Loucy (cell line): Measurements from ENCODE around the gene KRT12.

Source experiments
- H2AFZ ChIP-seq: fragments of 200-600 bp; sonication (generic); 2 replicates; pipeline ENCODE4 v1.6.0; 2016; ENCODE audit warnings: antibody characterized with exemption, mild to moderate bottlenecking, low read length, moderate library complexity
- H3F3A ChIP-seq: fragments of 200-600 bp; 2 replicates; pipeline ENCODE4 v1.6.0; 2016; ENCODE audit warnings: antibody characterized with exemption, low read depth, mild to moderate bottlenecking
- H3K27me3 ChIP-seq: fragments of 200-600 bp; sonication (generic); 2 replicates; pipeline ENCODE4 v1.6.1; 2014; ENCODE audit warnings: low read length, mild to moderate bottlenecking; ENCODE audit not compliant: insufficient read depth, poor library complexity, severe bottlenecking
- H3K36me3 ChIP-seq: fragments of 200-600 bp; sonication (generic); 2 replicates; pipeline ENCODE4 v1.6.1; 2016; ENCODE audit warnings: low read length; ENCODE audit not compliant: insufficient read depth
- H3K4me1 ChIP-seq: fragments of 200-600 bp; sonication (generic); 2 replicates; pipeline ENCODE4 v1.5.1; 2014; ENCODE audit warnings: low read length, mild to moderate bottlenecking; ENCODE audit not compliant: insufficient read depth, poor library complexity, severe bottlenecking
- H3K4me2 ChIP-seq: fragments of 200-600 bp; sonication (generic); 2 replicates; pipeline ENCODE4 v1.6.0; 2014; ENCODE audit warnings: antibody characterized with exemption, low read length, low read depth, mild to moderate bottlenecking; ENCODE audit not compliant: poor library complexity, severe bottlenecking
- H3K4me3 ChIP-seq: fragments of 200-600 bp; sonication (generic); 2 replicates; pipeline ENCODE4 v1.5.1; 2014; ENCODE audit warnings: low read length, mild to moderate bottlenecking, mixed read lengths; ENCODE audit not compliant: poor library complexity, severe bottlenecking
- H3K79me2 ChIP-seq: fragments of 200-600 bp; sonication (generic); 2 replicates; pipeline ENCODE4 v1.6.1; 2014; ENCODE audit warnings: low read length; ENCODE audit not compliant: insufficient read depth
- H3K9ac ChIP-seq: fragments of 200-600 bp; sonication (generic); 2 replicates; pipeline ENCODE4 v1.6.0; 2014; ENCODE audit warnings: mild to moderate bottlenecking, low read depth, low read length, moderate library complexity; ENCODE audit not compliant: poor library complexity, severe bottlenecking
- H3K9me2 ChIP-seq: fragments of 200-600 bp; sonication (generic); replicated peaks from 2 replicates; pipeline ENCODE4 v1.6.1; 2016; ENCODE audit warnings: low read depth, low read length, mixed read lengths
- H3K9me3 ChIP-seq: fragments of 200-600 bp; sonication (generic); 2 replicates; pipeline ENCODE4 v1.6.1; 2014; ENCODE audit warnings: mild to moderate bottlenecking, antibody characterized with exemption, low read length, low read depth; ENCODE audit not compliant: insufficient read depth
- H4K20me1 ChIP-seq: fragments of 200-600 bp; sonication (generic); 2 replicates; pipeline ENCODE4 v1.6.0; 2014; ENCODE audit warnings: antibody characterized with exemption, low read length, mild to moderate bottlenecking; ENCODE audit not compliant: insufficient read depth, poor library complexity, severe bottlenecking
- EZH2phosphoT487 ChIP-seq: fragments of 200-600 bp; IDR thresholded peaks from 2 replicates; pipeline ENCODE4 v1.6.1; 2018; ENCODE audit warnings: antibody characterized with exemption, mild to moderate bottlenecking, moderate library complexity, borderline replicate concordance
- TF ChIP-seq, protein P1 (sequence below): fragments of 200-600 bp; sonication (generic); conservative IDR thresholded peaks from 2 replicates; pipeline ENCODE4 v1.5.1; 2014; ENCODE audit warnings: mild to moderate bottlenecking, antibody characterized with exemption, low read length

Gene KRT12

DNA sequence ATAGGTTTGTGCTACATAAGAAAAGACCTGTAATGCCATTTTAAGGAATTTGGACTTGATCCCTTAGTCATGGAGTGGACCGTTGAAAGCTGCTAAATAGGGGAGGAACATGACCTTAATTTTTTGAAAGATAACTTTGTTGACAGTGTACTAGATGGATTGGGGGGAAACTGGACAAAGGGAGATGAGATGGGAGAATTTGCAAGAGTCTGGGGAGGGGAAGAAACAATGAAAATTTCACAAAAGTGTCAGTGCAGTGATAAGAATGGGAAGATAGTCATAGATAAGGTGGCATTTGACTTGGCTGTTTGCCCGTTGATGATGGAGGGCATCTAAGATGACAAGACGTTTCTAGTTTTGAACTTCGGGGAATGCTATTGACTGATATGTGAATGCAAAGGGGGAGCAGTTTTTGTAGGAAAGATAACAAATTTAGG is 22.3 kb downstream of the KRT12 start:
- Histone ChIP-seq H3K36me3 (no peaks in the 10 kb centered on the region), H3K4me3 (no peak overlapping the region), H2AFZ (no peak overlapping the region), H4K20me1 (no peaks in the 10 kb centered on the region), H3F3A (no peaks in the 10 kb centered on the region), H3K4me1 (no peaks in the 10 kb centered on the region), H3K9me2 (no peaks in the 10 kb centered on the region), H3K4me2 (no peak overlapping the region), H3K27me3 (peaks cover 6% of the 10 kb centered on the region), H3K9me3 (no peaks in the 10 kb centered on the region), H3K79me2 (no peaks in the 10 kb centered on the region), H3K9ac (no peak overlapping the region)
- TF ChIP-seq EZH2phosphoT487 = no peak
- TF ChIP-seq, protein P1, sequence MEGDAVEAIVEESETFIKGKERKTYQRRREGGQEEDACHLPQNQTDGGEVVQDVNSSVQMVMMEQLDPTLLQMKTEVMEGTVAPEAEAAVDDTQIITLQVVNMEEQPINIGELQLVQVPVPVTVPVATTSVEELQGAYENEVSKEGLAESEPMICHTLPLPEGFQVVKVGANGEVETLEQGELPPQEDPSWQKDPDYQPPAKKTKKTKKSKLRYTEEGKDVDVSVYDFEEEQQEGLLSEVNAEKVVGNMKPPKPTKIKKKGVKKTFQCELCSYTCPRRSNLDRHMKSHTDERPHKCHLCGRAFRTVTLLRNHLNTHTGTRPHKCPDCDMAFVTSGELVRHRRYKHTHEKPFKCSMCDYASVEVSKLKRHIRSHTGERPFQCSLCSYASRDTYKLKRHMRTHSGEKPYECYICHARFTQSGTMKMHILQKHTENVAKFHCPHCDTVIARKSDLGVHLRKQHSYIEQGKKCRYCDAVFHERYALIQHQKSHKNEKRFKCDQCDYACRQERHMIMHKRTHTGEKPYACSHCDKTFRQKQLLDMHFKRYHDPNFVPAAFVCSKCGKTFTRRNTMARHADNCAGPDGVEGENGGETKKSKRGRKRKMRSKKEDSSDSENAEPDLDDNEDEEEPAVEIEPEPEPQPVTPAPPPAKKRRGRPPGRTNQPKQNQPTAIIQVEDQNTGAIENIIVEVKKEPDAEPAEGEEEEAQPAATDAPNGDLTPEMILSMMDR = no peak

DNA sequence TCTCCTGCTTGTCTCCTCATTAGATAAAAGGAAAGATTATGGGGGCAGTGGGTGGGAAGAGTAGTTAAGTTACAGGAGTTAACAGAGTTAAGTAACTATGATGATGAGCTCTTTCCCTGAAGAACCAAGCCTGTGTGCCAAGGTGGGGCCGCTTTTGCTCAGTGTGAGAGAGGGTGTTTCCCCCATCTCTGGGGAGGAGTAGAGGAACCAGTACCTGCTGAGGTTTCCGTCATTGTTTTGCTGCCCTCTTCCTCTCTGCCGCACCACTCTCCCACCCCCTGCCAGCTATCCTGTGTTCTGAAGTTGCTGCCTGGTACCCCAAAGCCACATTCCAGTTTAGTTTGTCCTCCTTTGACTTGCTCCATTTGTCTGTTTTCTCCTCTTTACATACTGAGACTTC is 23.8 kb downstream of the KRT12 start:
- H4K20me1 ChIP-seq = no peaks in the 10 kb centered on the region
- H3K9me3 ChIP-seq = no peaks in the 10 kb centered on the region
- no peaks in the 10 kb centered on the region for H3K4me1 ChIP-seq
- no peaks in the 10 kb centered on the region for H3K36me3 ChIP-seq
- H3K27me3 ChIP-seq = no peaks in the 10 kb centered on the region
- no peaks in the 10 kb centered on the region for H3K9me2 ChIP-seq
- H2AFZ ChIP-seq = no peak overlapping the region
- H3K4me2 ChIP-seq = no peak overlapping the region
- no peaks in the 10 kb centered on the region for H3F3A ChIP-seq
- no peaks in the 10 kb centered on the region for H3K79me2 ChIP-seq
- TF ChIP-seq EZH2phosphoT487 = no peak
- TF ChIP-seq, protein P1 = no peak
- H3K9ac ChIP-seq = no peak overlapping the region
- H3K4me3 ChIP-seq = no peak overlapping the region

DNA sequence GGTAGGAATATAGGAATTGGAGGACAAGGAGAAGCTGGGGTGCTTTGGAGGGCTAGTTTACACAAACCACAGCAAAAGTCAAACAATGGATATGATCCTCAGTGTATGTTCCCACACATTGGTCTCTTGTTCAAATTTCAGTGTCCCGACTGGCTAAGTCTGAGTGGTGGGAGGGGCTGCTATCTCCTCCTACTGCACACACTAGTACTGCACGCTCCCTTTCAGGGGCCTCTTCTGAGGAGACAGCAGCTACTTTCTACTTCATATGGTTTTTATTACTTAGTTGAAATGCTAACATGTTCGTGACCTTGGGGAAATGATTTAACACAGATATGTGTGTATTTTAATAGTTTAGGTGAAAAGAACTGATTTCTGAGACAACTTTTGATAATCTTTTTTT is 25.8 kb downstream of the KRT12 start:
- no peaks in the 10 kb centered on the region for H3K27me3 ChIP-seq
- no peaks in the 10 kb centered on the region for H3K9me3 ChIP-seq
- no peak overlapping the region for H3K4me2 ChIP-seq
- H3K9ac ChIP-seq = no peak overlapping the region
- H3K79me2 ChIP-seq = no peaks in the 10 kb centered on the region
- no peaks in the 10 kb centered on the region for H3K9me2 ChIP-seq
- no peaks in the 10 kb centered on the region for H3K36me3 ChIP-seq
- TF ChIP-seq, protein P1 = no peak
- no peak for TF ChIP-seq EZH2phosphoT487
- no peak overlapping the region for H2AFZ ChIP-seq
- no peaks in the 10 kb centered on the region for H4K20me1 ChIP-seq
- H3F3A ChIP-seq = no peaks in the 10 kb centered on the region
- H3K4me3 ChIP-seq = no peak overlapping the region
- no peaks in the 10 kb centered on the region for H3K4me1 ChIP-seq
